Adrenal gland (tissue), 5 donors: ENCODE measurements around the gene CCDC180.

Experiments used
- POLR2A ChIP-seq, 2 donors: fragments of 450-650 bp; IDR thresholded peaks; one replicate each; pipeline ENCODE4 v1.6.1; 2017; ENCODE audit warnings: antibody characterized with exemption in 2 of 2, mild to moderate bottlenecking in 2 of 2, moderate library complexity in 1 of 2
- TF ChIP-seq, protein P1 (sequence below), 6 experiments: fragments of 450-650 bp in 4 of 6; fragments of 200-600 bp in 2 of 6; sonication (generic) in 1 of 6; IDR thresholded peaks; 1 replicate in 5 of 6; 2 replicates in 1 of 6; pipeline versions ENCODE4 v1.5.1 to v1.8.0; 2016 to 2021; ENCODE audit warnings: antibody characterized with exemption in 6 of 6, mild to moderate bottlenecking in 2 of 6, moderate library complexity in 1 of 6
- donor health status: DM: no; HTN: no; CAD: no.

GRCh38 chr9:97304586-97304985 lies 2.9 kb upstream of the CCDC180 start:
- TF ChIP-seq, protein P1, sequence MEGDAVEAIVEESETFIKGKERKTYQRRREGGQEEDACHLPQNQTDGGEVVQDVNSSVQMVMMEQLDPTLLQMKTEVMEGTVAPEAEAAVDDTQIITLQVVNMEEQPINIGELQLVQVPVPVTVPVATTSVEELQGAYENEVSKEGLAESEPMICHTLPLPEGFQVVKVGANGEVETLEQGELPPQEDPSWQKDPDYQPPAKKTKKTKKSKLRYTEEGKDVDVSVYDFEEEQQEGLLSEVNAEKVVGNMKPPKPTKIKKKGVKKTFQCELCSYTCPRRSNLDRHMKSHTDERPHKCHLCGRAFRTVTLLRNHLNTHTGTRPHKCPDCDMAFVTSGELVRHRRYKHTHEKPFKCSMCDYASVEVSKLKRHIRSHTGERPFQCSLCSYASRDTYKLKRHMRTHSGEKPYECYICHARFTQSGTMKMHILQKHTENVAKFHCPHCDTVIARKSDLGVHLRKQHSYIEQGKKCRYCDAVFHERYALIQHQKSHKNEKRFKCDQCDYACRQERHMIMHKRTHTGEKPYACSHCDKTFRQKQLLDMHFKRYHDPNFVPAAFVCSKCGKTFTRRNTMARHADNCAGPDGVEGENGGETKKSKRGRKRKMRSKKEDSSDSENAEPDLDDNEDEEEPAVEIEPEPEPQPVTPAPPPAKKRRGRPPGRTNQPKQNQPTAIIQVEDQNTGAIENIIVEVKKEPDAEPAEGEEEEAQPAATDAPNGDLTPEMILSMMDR (IDR thresholded peaks at IDR 0.05): no peak
- no peak for TF ChIP-seq POLR2A (IDR thresholded peaks at IDR 0.05)
